HG03066 (cell line): Measurements from ENCODE around the gene GRAMD1B.
"Not testable (repeated sequence)": the region's sequence is repeated elsewhere in the genome, so short reads cannot be mapped to it uniquely, and the experiment has no call there.

Source experiments
- ATAC-seq: cut with Tn5 transposase; IDR thresholded peaks from one replicate; pipeline ENCODE4 v1.9.1; 2021; ENCODE audit warnings: low read depth; ENCODE audit not compliant: unreplicated experiment

GRAMD1B gene

GRCh38 chr11:123608945-123609344, 178.9 kb downstream of the GRAMD1B start:
- no peak for ATAC-seq

GRCh38 chr11:123611698-123612097, 181.6 kb downstream of the GRAMD1B start:
- ATAC-seq, result no peak

- ATAC-seq, result no peak
Observed at GRCh38 chr11:123616505-123617198, 186.6 kb downstream of the GRAMD1B start.

- ATAC-seq, result no peak
Observed at GRCh38 chr11:123622576-123622975, 192.5 kb downstream of the GRAMD1B start.

- no peak for ATAC-seq
Observed at GRCh38 chr11:123624974-123625373, 194.9 kb downstream of the GRAMD1B start.

- no peak for ATAC-seq
Observed at GRCh38 chr11:123628936-123629683, 199.0 kb downstream of the GRAMD1B start.

GRCh38 chr11:123630126-123630608, 200.1 kb downstream of the GRAMD1B start:
- no peak for ATAC-seq

- ATAC-seq, result no peak
Observed at GRCh38 chr11:123640029-123640428, 210.0 kb downstream of the GRAMD1B start.

GRCh38 chr11:123640677-123641494, 210.8 kb downstream of the GRAMD1B start:
- peak; percentile 86 for ATAC-seq

- no peak for ATAC-seq
Observed at GRCh38 chr11:123641495-123641840, 211.4 kb downstream of the GRAMD1B start.

GRCh38 chr11:123642435-123642834, 212.4 kb downstream of the GRAMD1B start:
- no peak for ATAC-seq

GRCh38 chr11:123645286-123645975, 215.4 kb downstream of the GRAMD1B start:
- ATAC-seq, result no peak

GRCh38 chr11:123650901-123651300, 220.8 kb downstream of the GRAMD1B start:
- ATAC-seq, result no peak

GRCh38 chr11:123652599-123652998, 222.5 kb downstream of the GRAMD1B start:
- ATAC-seq, result no peak

- ATAC-seq, result no peak
Observed at GRCh38 chr11:123653483-123653826, 223.4 kb downstream of the GRAMD1B start.

GRCh38 chr11:123653827-123654565, 223.9 kb downstream of the GRAMD1B start:
- no peak for ATAC-seq

- ATAC-seq, result no peak
Observed at GRCh38 chr11:123654566-123655081, 224.6 kb downstream of the GRAMD1B start, which contains the start of gene SCN3B. Gene SCN3B, minus strand, starts transcription at chr11:123654624. Its CDS starts 823 bp downstream, at chr11:123653801.

- ATAC-seq, result no peak
Observed at GRCh38 chr11:123659311-123659710, 229.2 kb downstream of the GRAMD1B start.

- not testable (repeated sequence) for ATAC-seq
Observed at GRCh38 chr11:123659965-123660364, 229.9 kb downstream of the GRAMD1B start.

GRCh38 chr11:123665306-123665705, 235.2 kb downstream of the GRAMD1B start:
- ATAC-seq, result no peak
